ENCODE data around the gene PDE6H. TPM values are rescaled to one million over a fixed set of nuclear protein-coding genes. Genes with fewer than 3 reads are reported as not detected.

The PDE6H gene
- total and polyA plus RNA-seq, 4 donors = not detected

GRCh38 chr12:14937689-14938088 lies 35.2 kb upstream of the PDE6H start:
- Histone ChIP-seq H3K9me3 (ENCODE audit: control insufficient read depth in 4 of 4, low read length in 3 of 4) (no peaks in the 10 kb centered on the region), H3K36me3 (ENCODE audit: control insufficient read depth in 4 of 4, insufficient read depth in 3 of 4, low read depth in 1 of 4, low read length in 3 of 4) (peaks cover 0 to 7% (median 0%) of the 10 kb centered on the region in 4 donors), H3K4me3 (ENCODE audit: low read depth in 1 of 3, low read length in 3 of 3) (no peak overlapping the region), H3K4me1 (ENCODE audit: control insufficient read depth in 4 of 4, insufficient read depth in 4 of 4, low read length in 3 of 4) (no peaks in the 10 kb centered on the region), H3K27me3 (ENCODE audit: control insufficient read depth in 4 of 4, insufficient read depth in 4 of 4, low read length in 3 of 4) (no peaks in the 10 kb centered on the region), H3K9ac (ENCODE audit: low read depth in 1 of 2, low read length in 2 of 2) (no peak overlapping the region), H3K27ac (ENCODE audit: low read depth in 1 of 2, low read length in 2 of 2) (no peak overlapping the region)
- DNase-seq (ENCODE audit: low spot score) = no peak
- 81% methylated on average over 1 of the region's 1 CpG for WGBS
- TF ChIP-seq YY1 (IDR thresholded peaks at IDR 0.05) = no peak
- TF ChIP-seq RXRA (IDR thresholded peaks at IDR 0.05) = no peak
- no peak for TF ChIP-seq EGR1 (IDR thresholded peaks at IDR 0.05; ENCODE audit: low read depth in 2 of 2)
- no peak for TF ChIP-seq FOXA1 (IDR thresholded peaks at IDR 0.05)
- TF ChIP-seq REST (IDR thresholded peaks at IDR 0.05) = no peak
- TF ChIP-seq ZBTB33 (IDR thresholded peaks at IDR 0.05) = no peak
- no peak for TF ChIP-seq SP1 (IDR thresholded peaks at IDR 0.05)
- no peak for TF ChIP-seq MAX (IDR thresholded peaks at IDR 0.05)
- TF ChIP-seq NR2F2 (IDR thresholded peaks at IDR 0.05) = no peak
- no peak for TF ChIP-seq ATF3 (IDR thresholded peaks at IDR 0.05)
- no peak for TF ChIP-seq JUND (IDR thresholded peaks at IDR 0.05)

- H3K4me1 ChIP-seq (ENCODE audit: control insufficient read depth in 4 of 4, insufficient read depth in 4 of 4, low read length in 3 of 4) = no peaks in the 10 kb centered on the region
- H3K9ac ChIP-seq (ENCODE audit: low read depth in 1 of 2, low read length in 2 of 2) = no peak within 1 kb of the TSS
- H3K27ac ChIP-seq (ENCODE audit: low read depth in 1 of 2, low read length in 2 of 2) = no peak within 1 kb of the TSS
- peaks cover 0 to 7% (median 0%) of the 10 kb centered on the region in 4 donors for H3K36me3 ChIP-seq (ENCODE audit: control insufficient read depth in 4 of 4, insufficient read depth in 3 of 4, low read depth in 1 of 4, low read length in 3 of 4)
- H3K27me3 ChIP-seq (ENCODE audit: control insufficient read depth in 4 of 4, insufficient read depth in 4 of 4, low read length in 3 of 4) = no peaks in the 10 kb centered on the region
- H3K4me3 ChIP-seq (ENCODE audit: low read depth in 1 of 3, low read length in 3 of 3) = no peak within 1 kb of the TSS
- 45% methylated on average over 3 of the region's 3 CpGs for whole genome bisulfite sequencing
- TF ChIP-seq FOXA2 (IDR thresholded peaks at IDR 0.05) (no peak), REST (IDR thresholded peaks at IDR 0.05) (no peak), GABPA (IDR thresholded peaks at IDR 0.05 in 1 of 2, conservative IDR thresholded peaks at IDR 0.05 in 1 of 2) (no peak), TAF1 (conservative IDR thresholded peaks at IDR 0.05) (no peak), EGR1 (IDR thresholded peaks at IDR 0.05; ENCODE audit: low read depth in 2 of 2) (no peak)
- no peaks in the 10 kb centered on the region for H3K9me3 ChIP-seq (ENCODE audit: control insufficient read depth in 4 of 4, low read length in 3 of 4)
- no peak for DNase-seq (ENCODE audit: low spot score)
Measured at GRCh38 chr12:14938301-14938700, 34.5 kb upstream of the PDE6H start, which contains the start of gene ERP27. ERP27 (minus strand) TSS chr12:14938537; CDS start chr12:14938508, 29 bp downstream.

All from liver (tissue), 9 donors.